Epithelial cell of proximal tubule (primary cell): ENCODE measurements around the gene ESCO1. TPM values are rescaled to one million over a fixed set of nuclear protein-coding genes. Genes with fewer than 3 reads are reported as not detected.

Source experiments
- DNase-seq: peaks from one replicate; pipeline ENCODE4 v3.0.0-alpha.2; 2011; ENCODE audit warnings: low read depth
- H3K4me3 ChIP-seq: 2 replicates; pipeline ENCODE4 v1.5.1; 2011; ENCODE audit warnings: low read depth, mild to moderate bottlenecking, low read length
- total RNA-seq: library from RNA; depleted of rRNA; stranded (reverse); fragments of >200 nt; gene quantifications from 2 replicates; pipeline ENCODE4 v1.2.3, GENCODE V29; 2015
- TF ChIP-seq, protein P1 (sequence below): conservative IDR thresholded peaks from 2 replicates; pipeline ENCODE4 v1.5.1; 2012; ENCODE audit warnings: low read depth, mild to moderate bottlenecking, low read length

Gene ESCO1
- total RNA-seq, 1 donor from 2014 or later: 12.3 TPM

DNA sequence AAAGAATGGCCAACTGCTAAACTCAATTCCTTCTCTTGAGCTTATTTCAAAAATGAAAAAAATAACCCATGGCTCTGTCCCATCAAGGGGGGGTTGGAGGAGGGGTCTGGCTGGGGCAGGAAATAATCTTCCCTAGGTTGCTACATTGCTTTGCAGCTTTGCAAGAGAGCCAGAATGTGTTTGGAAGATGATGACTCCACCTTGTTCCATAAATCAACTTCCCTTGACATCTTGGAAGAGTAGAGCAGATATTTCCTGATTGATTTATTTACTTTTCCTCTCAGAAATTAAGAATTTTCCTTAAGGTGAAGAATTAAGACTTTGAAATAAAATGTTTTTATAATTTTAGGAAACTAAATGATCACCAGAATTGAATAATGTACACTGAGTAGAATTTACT lies 41.3 kb downstream of the ESCO1 start:
- TF ChIP-seq, protein P1, sequence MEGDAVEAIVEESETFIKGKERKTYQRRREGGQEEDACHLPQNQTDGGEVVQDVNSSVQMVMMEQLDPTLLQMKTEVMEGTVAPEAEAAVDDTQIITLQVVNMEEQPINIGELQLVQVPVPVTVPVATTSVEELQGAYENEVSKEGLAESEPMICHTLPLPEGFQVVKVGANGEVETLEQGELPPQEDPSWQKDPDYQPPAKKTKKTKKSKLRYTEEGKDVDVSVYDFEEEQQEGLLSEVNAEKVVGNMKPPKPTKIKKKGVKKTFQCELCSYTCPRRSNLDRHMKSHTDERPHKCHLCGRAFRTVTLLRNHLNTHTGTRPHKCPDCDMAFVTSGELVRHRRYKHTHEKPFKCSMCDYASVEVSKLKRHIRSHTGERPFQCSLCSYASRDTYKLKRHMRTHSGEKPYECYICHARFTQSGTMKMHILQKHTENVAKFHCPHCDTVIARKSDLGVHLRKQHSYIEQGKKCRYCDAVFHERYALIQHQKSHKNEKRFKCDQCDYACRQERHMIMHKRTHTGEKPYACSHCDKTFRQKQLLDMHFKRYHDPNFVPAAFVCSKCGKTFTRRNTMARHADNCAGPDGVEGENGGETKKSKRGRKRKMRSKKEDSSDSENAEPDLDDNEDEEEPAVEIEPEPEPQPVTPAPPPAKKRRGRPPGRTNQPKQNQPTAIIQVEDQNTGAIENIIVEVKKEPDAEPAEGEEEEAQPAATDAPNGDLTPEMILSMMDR: no peak
- no peak overlapping the region for H3K4me3 ChIP-seq
- DNase-seq: no peak

DNA sequence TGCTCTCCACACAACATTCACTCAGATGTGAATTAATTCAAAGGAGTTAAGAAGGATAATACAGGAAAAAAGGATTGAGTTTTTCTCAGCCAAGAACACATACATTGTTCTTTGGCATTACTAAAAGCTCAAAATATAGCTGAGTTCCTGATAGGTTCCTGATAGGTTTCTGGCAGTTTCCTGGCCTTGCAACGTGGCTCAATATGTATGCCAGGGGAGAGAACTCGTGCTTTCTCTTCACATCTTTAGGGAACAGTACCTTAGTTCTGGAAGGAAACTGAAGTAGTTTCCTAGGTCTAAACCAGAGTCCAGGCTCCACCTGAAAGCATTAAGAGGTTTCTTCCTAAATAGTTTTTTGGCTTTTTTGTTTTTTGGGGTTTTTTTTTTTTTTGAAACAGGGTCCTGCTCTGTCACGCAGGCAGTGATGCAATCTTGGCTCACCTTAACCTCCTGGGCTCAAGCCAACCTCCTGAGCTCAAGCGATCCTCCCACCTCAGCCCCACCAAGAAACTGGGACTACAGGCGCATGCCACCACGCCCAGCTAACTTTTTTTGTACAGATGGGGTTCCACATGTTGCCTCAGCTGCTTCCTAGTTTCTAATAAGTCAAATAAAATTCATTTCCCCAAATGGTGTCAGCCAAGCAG lies 42.8 kb downstream of the ESCO1 start:
- TF ChIP-seq, protein P1: no peak
- no peak overlapping the region for H3K4me3 ChIP-seq
- DNase-seq: no peak

DNA sequence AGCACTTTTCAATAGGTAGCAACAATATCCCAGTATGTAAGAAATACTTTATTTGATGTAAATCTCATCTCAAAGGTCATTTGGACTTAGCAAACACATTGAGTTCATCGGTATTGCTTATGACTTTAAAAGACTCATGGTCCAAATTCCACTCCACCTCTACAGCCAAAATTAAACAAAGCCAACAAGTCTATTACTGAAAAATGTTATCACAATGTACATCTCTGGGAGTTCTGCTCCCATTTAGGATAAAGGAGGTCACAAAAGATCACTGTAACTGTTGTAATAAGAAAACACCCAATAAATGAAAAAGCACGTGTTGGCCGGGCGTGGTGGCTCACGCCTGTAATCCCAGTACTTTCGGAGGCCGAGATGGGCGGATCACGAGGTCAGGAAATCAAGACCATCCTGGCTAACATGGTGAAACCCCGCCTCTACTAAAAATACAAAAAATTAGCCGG lies 50.0 kb downstream of the ESCO1 start:
- TF ChIP-seq, protein P1: no peak
- no peak for DNase-seq
- H3K4me3 ChIP-seq: no peak overlapping the region

DNA sequence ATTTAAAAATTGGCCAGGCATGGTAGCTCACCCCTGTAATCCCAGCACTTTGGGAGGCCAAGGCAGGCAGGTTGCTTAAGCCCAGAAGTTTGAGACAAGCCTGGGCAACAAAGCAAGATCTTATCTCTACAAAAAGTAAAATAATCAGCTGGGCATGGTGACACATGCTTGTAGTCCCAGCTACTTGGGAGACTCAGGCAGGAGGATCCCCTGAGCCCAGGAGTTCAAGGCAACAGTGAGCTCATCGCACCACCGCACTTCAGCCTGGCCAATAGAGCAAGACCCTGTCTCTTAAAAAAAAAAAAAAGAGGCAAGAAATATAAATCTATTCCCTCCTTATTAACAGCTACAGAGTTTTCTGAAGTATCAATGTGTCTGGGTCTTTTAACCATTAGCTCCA lies 51.9 kb downstream of the ESCO1 start:
- TF ChIP-seq, protein P1: no peak
- H3K4me3 ChIP-seq: no peak overlapping the region
- DNase-seq: no peak

DNA sequence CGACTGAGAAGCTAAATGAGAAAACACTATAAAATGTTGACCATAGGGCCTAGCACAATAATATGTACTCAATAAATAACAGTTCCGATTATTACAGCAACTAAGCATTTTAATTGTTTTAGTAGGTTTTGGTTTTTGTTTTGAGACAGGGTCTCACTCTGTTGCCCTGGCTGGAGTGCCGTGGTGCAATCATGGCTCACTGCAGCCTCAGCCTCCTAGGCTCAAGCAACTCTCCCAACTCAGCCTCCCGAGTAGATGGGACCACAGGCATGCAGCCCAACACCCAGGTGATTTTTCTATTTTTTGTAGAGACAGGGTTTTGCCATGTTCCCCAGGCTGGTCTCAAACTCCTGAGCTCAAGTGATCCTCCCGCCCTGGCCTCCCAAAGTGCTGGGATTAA lies 54.1 kb downstream of the ESCO1 start:
- DNase-seq: no peak
- TF ChIP-seq, protein P1: no peak
- H3K4me3 ChIP-seq: no peak overlapping the region

DNA sequence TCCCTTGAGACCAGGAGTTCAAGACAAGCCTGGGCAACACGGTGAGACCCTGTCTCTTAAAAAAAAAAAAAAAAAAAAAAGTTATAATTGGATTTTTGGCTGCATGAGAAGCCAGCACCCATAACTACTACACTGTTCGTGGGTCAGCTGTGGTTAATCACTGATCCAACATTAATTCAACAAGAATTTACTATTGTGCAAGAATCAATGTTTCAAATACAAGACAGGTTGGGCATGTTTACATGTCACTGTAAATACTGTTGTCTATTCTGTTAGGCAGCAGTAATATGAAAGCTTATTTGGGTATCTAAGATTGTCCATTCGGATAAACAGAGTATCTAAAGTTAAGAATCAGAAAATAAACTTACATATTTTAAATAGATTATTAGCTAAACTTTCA lies 62.3 kb downstream of the ESCO1 start:
- TF ChIP-seq, protein P1: no peak
- peak; percentile 31 for DNase-seq
- H3K4me3 ChIP-seq: no peak overlapping the region

DNA sequence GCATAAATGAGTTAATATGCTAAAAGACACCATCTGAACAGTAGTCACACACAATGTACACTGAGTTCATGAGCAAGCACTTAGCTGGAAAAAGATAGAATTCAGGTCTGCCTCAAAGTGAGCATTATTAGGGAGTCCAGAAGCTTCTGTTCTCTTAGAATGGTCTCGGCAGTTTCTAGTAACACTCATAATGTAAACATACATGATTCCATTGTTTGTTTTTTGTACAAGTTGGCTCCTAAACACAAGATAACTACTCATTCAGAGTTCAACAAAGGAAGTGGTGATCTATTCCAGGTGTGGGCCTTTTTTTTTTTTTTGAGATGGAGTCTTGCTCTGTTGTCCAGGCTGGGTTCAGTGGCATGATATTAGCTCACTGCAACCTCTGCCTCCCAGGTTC lies 66.2 kb downstream of the ESCO1 start:
- no peak overlapping the region for H3K4me3 ChIP-seq
- no peak for DNase-seq
- TF ChIP-seq, protein P1: no peak
